AG08395 (cell line): ENCODE data around the gene HLA-DMA.
A peak's percentile ranks its signal among the peaks of the same experiment; 100 is the strongest.

Experiments used
- DNase-seq: peaks from one replicate; pipeline ENCODE4 v3.0.0; 2012; ENCODE audit warnings: mixed read lengths, low spot score

The HLA-DMA gene

GRCh38 chr6:32932132-32932868 is 20.6 kb downstream of the HLA-DMA start:
- DNase-seq: peak; percentile 33

- no peak for DNase-seq
Observed at GRCh38 chr6:32931211-32931610, 21.7 kb downstream of the HLA-DMA start.

GRCh38 chr6:32922083-32922482 is 30.8 kb downstream of the HLA-DMA start:
- no peak for DNase-seq

- no peak for DNase-seq
Observed at GRCh38 chr6:32920715-32921114, 32.2 kb downstream of the HLA-DMA start.

- DNase-seq: no peak
Observed at GRCh38 chr6:32912951-32913350, 39.9 kb downstream of the HLA-DMA start.

GRCh38 chr6:32908897-32909296 is 44.0 kb downstream of the HLA-DMA start:
- no peak for DNase-seq

GRCh38 chr6:32906539-32906938 is 46.4 kb downstream of the HLA-DMA start:
- peak; percentile 20 for DNase-seq

GRCh38 chr6:32905078-32905477 is 47.8 kb downstream of the HLA-DMA start:
- DNase-seq: no peak

- DNase-seq: no peak
Observed at GRCh38 chr6:32903952-32904351, 48.9 kb downstream of the HLA-DMA start.
